ENCODE measurements around the gene CMTM4.
"Not testable (repeated sequence)": the region's sequence is repeated elsewhere in the genome, so short reads cannot be mapped to it uniquely, and the experiment has no call there.

The CMTM4 gene

DNA sequence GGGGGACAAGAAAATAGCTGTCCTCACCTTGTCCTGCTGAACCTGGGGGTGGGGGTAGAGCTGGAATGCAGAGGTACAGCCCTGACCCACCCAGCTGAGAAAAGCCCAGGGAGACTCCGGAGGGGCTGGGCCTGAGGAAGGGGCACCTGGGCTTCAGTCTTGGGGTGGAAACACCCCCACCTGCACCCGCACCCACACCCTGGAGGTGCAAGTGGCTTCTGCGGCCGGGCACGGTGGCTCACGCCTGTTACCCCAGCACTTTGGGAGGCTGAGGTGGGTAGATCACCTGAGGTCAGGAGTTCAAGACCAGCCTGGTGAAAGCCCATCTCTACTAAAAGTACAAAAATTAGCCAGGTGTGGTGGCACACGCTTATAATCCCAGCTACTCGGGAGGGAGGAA lies 84.6 kb downstream of the CMTM4 start:
- DNase-seq = not testable (repeated sequence)

DNA sequence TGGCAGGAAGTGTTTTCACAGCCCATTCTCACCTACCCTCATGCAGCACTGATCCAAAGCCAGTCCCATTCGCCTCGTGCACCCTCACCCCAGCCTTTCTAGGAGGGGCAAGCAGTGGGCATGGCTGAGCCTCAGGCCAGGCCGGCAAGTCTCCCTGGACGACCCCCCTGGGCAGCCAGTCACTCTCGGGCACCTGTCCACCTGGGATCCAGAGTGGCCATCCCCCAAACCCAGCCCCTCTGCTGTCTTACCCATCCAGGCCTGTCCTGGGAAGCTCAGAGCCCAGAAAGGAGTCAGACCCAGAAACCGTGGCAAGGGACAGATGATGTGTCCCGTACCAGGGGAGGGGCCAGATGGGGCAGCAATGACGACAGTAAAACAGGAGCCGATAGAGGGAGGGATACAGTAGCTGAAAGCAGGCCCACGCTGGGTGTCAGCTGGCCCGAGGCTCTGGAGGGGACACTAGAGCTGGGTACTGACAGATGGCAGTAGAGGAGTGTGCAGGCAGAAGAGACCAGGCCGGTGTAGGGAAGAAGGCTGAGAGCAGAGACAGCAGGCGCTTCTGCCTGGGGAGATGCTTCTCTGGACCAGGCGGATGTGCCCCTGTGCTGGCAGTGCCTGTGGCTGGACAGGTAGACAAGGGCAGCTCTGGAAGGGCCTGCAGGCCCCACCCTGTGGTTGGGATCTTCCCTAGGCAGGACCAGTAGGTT lies 86.3 kb downstream of the CMTM4 start:
- no peak for DNase-seq

DNA sequence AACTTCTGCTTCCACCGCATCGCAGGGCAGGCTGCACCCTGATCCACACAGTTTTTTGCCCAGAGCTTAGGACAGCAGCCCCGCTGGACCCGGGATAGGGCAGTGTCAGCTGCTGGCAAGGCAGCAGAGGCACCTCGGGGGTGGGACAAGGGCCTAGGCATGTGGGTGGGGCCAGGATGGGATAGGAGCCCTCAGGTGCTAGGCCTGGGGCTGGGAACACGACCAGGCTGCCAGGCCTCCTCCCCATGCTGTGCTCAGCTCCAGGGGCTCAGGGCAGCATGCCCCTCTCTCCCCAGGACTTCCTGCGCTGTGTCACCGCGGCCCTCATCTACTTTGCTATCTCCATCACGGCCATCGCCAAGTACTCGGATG lies 87.4 kb downstream of the CMTM4 start:
- DNase-seq = no peak

DNA sequence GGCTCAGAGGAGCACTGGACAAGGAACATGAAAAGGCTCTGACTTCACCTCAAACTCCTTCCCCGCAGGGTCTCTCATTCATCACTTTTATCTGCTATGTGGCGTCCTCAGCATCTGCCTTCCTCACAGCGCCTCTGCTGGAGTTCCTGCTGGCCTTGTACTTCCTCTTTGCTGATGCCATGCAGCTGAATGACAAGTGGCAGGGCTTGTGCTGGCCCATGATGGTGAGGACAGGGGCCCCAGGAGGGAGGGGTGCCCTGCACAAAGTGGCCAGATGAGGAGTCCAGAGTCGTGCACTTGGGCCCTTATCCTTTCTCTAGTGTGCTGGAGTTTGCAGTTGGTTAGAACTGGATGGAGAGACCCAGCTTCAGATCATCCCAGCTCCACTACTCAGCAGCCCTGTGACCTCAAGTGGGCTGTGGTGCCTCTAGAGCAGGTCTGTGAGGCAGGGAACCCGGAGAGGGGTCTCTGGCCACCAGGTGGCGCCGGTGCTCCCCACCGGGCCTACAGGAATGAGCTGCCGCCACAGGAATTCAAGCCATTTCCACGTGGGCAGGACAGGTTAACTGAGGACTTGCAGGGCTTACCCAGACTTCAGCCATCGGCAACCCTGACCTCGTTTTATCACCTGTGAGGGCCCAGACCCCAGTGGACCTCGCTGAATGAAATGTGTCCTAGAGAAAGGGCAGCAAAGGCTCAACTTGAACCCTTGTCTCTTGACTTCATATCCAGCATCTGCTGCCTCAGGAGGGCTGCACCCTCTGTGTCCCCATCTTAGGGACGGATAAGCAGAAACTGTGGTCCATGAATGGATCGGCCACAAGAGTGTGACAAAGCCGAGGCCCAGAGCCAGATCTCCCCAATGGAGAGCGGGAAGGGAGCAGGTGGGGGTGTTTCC lies 88.1 kb downstream of the CMTM4 start:
- peak; percentile 42 for DNase-seq

DNA sequence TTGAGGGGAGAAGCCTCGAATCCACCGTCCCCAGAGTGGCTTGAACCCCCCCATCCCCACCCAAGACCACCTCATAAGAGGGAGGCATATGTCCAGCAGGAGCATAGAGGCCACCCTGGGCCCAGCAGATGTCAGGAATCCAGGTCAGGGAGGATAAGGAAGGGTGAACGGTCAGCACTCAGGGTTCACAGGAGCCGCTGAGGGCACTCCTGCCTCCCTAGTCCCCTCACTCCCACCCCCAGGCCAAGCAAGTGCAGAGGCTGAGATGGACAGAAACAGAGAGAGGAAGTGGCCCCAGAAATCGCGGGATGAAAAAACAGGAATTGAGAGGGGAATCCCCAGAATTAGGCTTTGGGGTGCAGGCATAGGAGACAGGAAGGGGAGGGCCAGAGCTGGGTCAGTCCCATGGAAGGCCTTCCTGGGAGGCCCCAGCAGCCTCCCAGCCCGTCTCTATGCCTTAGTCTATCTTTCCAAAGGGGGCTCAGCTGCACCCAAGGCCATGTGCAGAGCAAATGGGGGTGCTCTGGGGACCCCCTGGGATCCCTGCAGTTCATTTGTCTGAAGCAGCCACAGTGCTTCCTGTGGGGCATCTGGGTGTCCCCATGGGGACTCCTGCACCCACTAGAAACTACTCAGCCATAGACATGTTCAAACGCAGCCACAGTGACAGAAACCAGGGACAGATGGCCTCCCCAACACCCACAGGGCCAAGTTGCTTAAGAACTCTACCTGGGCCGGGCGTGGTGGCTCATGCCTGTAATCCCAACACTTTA lies 90.4 kb downstream of the CMTM4 start:
- DNase-seq = no peak

DNA sequence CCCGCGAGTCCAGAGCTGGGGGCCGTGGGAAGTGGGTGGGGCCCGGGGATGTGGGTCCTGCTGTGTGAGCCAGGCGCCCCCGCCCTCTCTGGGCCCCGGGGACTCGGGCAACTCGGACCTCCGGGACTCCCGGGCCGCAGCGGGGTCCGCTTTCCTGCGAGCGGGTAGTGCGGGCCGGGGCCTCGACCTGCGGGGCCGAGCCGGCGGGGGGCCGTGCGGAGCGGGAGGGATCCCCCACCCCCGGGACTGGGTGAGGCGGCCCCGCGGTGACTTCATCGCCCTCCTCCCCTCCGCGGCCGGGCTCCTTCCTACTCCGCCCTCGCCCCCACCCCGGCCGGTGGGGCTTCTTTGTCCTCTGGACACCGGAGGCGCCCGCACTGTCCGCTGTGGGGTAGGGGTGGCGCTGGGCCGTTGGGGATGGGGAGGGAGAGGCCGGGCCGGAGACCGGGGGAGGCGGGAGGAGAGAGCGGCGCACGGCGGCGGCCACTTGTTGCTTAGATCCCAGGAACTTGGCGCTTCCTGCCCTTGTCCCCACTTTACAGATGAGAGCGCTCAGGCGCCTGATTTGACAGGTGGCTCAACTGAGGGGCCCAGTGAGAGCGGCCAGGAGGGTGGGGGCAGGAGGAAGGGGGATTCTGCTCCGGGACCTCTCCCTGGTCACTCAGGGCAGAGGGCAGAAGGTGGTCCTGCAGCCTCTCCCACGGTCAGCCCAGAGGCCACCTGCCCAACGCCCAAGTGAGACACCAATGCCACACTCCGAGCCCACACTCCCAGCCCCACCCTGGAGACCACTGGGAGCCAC lies 91.2 kb downstream of the CMTM4 start:
- DNase-seq = no peak

DNA sequence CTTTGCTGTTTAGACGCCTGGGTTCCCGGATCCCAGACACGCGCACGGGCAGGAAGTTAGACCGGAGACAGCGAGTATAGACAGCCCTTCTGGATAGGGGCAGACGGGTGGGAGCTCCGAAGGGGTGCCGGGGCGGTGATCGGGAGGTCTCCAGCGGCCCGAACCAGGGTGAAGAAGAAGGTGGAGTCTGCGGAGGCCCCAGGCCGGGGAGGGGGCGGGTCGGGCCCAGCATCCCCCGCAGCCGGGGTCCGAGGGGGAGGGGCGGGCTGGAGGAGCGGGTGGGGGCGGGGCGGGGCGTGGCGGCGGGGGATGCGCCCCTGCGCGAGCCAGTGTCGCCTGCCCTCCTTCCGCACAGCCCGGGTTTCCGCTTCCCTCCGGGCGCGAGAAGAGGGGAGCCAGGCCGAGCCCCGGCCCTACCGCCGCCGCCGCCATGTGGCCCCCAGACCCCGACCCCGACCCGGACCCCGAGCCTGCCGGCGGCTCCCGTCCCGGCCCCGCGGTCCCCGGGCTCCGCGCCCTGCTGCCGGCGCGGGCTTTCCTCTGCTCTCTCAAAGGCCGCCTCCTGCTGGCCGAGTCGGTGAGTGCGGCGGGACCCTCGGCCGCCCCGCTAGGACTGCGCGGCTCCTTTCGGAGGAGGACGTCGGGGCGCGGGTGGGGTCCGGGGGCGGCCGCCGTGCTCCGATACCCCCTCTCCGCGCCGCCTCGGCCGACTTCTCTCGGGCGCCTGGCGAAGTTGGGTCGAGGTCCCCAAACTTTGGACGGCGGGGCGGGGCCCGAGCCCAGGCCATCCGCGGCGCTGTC lies 92.0 kb downstream of the CMTM4 start, which contains the start of gene CMTM3:
TSS of gene CMTM3 (plus strand) at position 329 of the 801 bp plus-strand sequence. CDS start at position 431, 102 bp downstream.
- DNase-seq = peak; percentile 62

DNA sequence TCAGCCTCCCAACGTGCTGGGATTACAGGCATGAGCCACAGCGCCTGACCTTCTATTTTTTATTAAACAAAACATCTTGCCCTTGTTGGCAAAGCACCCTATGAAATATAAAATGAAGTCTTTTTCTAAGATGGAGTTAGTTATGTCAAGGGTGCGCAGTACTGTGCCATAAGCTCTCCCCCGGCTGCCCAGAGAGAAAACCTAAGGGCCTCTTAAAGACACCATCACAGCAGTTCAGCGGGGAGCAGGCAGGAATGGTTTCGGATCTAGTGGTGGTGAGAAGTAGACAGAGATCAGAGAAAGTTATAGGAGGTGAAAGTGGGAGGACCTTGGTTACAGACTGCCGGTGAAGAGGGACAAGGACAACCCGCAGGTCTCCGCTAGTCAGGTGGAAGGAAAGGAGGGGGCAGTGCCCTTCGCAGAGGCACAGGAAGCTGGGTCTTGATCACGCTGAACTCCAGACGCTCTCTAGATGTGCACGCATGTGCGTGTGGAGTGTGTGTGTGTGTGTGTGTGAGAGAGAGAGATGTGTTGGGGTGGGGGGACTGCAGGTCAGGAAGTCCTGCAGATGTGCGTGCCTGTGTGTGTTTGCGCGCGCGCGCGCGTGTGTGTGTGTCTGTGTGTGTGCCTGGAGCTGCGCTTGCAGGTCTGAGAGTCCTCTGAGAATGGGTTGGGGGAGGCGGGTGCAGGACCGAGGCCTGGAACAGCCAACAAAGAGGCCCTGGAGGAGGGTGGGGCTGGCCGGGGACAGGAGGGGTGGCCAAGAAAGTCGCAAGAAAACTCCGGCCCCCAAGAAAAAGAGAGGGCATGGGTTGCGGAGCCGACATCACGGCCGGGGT lies 92.8 kb downstream of the CMTM4 start:
- DNase-seq = peak; percentile 60

DNA sequence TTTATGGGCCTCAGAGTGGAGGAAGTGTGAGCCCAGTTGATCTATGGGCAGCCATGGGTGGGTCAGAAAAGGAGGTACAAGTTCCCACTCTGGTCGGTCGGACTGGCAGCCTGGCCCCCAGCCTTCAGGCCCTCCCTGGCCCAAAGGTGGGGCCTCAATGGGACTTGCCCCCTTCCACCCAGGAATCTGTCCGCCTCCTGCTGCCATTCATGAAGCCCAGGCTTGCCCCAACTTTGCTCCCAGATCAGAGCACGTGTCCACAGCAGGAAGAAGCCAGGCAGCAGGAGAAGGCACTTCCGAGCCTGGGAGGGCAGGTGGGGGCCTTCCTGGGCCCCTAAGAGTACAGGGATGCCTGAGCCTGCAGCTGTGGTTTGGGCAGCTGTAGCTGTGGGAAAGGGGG lies 95.1 kb downstream of the CMTM4 start:
- no peak for DNase-seq

DNA sequence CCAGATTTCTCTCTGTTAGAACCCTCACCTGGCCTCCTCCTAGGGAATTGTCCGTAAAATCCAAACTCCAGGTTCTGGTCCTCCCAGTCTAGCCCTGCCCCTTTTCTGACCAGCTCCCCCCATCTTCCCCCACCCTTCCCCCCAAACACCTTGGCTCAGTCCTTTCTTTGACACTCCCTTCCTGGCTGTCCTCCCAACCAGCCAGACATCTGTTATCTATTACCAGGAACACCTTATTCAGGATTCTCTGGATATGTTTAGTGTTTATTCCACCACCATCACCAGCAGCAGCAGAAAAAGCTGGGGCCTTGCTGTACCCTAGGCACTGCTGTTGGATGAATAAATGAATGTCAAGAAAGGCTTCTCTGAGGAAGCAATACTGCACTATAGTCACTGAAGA lies 96.1 kb downstream of the CMTM4 start:
- no peak for DNase-seq

DNA sequence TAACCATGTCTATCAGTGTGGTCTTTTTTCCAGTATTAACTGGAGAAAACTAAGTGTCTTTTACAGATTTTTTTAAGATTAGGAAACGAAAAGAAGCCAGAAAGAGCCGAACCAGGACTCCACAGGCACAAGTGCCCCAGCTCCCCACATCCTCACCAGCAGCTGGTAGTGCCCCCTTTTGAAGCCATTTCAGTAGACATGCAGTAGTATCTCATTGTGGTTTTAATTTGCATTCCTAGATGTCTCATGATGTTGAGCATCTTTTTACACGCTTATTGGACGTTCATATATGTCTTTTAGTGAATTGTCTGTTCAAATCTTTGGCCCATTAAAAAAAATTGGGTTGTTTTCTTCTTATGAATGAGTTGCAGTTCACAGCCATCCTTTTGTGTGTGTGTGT lies 96.8 kb downstream of the CMTM4 start:
- DNase-seq = no peak

DNA sequence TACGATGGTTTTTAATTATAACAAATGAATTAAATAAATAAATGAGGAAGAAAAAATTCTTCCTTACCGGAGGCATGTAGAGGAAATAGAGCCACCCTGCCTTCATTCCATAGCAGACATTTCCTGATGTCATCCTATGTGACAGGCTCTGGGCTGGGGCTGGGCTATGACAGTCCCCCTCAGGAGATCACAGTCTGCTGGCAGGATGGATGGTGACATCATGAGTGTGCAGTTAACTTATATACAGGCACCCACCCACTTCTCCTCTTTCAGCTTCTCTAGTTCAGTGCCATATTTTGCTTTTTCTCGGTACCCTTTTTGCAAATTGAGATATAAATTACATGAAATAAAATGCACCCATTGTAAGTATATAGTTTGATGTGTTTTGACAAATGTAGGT lies 98.4 kb downstream of the CMTM4 start:
- no peak for DNase-seq

DNA sequence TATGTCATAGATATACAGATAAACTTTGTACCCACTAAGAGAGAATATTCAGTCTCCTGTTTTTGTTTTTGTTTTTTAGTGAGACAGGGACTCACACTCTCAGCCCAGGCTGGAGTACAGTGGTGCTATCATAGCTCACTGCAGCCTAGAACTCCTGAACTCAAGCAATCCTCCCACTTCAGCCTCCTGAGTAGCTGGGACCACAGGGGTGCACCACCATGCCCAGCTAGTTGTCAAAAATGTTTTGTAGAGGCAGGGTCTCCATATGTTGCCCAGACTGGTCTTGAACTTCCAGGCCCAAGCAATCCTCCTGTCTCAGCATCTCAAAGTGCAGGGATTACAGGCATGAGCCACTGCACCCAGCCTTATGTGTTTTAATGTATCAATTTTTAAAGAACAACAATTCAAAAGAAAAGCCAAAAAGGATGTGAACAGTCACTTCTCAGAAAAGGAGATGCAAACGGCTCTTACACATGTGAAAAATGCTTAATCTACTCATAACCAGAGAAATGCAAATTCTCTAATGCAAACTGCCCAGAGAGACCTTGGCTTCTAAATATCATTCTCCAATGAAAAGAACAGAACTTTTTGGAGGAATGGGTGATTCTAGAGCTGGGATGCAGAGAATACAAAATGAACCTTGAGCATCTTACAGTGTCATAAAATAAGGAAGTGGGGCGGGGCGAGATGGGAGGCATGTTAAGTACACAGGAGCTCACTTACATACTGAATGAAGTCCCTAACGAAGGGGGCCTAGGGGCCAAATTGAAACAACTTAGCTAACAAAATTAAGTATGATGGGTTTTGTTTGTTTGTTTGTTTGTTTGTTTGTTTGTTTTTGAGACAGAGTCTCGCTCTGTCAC lies 99.3 kb downstream of the CMTM4 start:
- no peak for DNase-seq

DNA sequence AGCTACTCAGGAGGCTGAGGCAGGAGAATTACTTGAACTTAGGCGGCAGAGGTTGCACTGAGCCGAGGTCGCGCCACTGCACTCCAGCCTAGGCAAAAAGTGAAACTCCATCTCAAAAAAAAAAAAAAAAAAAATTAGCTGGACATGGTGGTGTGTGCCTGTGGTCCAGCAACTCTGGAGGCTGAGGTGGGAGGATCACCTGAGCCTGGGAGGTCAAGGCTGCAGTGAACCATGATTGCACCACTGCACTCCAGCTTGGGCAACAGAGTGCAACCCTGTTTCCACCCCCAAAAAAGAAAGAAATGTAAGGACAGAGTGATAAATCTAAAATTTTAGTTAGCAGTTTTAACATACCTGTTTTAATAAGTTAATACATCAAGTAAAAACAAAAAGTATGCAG lies 100.0 kb downstream of the CMTM4 start:
- DNase-seq = not testable (repeated sequence)

DNA sequence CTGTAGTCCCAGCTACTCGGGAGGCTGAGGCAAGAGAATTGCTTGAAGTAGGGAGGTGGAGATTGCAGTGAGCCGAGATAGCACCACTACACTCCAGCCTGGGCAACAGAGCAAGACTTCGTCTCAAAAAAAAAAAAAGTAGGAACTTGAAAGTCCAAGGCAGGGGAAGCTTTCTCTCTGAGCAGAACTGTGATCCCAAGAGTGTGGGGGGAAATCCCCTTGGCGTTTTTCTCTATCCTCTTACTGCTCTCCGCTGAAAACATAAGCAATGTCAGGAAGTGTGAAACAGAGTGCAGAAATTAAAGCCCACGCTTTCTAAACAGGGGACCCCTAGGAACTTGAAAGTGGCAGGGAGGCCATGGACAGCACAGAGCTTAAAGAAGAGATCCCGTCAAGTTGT lies 101.8 kb downstream of the CMTM4 start:
- no peak for DNase-seq

DNA sequence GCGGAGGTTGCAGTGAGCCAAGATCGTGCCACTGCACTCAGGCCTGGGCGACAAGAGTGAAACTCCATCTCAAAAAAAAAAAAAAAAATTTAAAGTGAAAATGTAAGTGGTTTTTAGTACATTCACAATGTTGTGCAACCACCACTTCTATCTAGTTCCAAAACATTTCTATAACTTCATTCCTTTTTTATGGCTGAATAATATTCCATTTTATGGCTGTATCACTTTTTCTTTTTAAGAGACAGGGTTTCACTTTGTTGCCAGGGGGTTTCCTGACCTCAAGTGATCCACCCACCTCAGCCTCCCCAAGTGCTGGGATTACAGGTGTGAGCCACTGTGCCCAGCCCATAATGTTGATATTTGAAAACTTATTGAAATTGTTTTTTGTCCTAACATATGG lies 103.7 kb downstream of the CMTM4 start:
- DNase-seq = no peak

DNA sequence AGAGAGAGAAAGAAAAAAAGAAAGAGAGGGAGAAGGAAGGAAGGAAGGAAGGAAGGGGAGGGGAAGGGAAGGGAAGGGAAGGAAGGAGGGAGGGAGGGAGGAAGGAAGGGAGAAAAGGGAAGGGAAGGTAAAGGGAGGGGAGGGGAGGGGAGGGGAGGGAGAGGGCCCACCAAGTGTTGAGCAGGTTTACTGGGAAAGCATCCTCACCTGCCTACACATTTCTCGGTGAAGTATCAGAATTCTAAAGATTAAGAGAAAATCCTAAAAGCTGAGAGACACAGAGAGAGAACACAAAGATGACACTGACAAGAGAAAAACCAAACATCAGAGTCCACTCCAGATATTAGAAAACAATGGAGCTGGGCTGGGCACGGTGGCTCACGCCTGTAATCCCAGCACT lies 104.3 kb downstream of the CMTM4 start:
- no peak for DNase-seq

DNA sequence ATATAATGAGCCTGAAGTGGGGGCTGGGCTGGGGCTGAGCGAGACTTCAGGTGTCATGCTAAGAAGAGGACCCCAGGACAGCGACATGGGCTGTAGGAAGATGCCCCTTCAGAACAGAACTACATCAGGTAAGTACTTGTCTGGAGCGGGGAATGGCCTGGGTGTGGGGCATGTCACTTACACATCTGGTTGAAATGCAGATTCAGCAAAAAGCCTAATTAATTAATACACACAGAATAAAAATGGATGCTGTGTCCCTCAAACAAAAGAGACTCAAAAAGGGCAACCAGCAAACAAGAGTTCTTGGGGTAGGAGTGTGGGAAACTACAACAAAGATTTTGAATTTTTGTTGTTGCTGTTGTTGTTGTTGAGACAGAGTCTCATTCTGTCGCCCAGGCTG lies 105.5 kb downstream of the CMTM4 start:
- DNase-seq = no peak

DNA sequence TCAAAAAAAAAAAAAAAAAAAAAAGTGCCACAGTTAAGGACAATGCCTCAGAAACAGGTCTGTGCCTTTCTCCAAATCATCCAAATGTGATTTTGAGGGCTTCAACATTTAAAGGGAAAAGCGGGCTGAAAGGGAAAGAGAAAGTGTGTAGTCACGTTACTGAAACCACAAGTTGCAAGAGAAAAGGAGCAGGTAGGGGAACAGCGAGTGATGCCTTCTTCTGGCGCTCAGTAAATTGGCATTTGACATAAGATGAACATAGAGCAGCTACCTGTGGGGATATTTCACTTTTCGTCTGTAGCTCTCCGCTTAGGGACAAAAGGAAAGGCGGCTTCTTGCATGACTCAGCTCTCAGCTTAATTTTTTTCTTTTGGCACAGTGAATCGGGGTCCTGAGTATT lies 106.2 kb downstream of the CMTM4 start:
- DNase-seq = no peak
